Measurements from ENCODE around the gene NTF4. TPM values are rescaled to one million over a fixed set of nuclear protein-coding genes. Genes with fewer than 3 reads are reported as not detected.
"Not testable (repeated sequence)": the region's sequence is repeated elsewhere in the genome, so short reads cannot be mapped to it uniquely, and the experiment has no call there.

Gene NTF4
- total RNA-seq, 1 experiment from 2014 or later: 10.2 TPM

DNA sequence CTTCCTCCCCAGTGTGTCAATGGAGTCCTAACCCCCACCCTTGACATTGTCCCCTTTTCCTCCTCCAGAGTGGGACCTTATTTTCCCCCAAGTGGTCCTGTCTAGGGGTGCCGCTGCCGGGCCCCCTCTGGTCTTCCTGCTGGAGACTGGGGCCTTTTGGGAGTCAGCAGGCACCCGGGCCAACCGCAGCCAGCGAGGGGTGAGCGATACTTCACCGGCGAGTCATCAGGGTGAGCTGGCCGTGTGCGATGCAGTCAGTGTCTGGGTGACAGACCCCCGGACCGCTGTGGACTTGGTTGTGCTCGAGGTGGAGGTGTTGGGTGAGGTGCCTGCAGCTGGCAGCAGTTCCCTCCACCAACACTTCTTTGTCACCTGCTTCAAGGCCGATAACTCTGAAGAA, 34.9 kb downstream of the NTF4 start:
- POLR2A ChIA-PET; H3K9me3 Mint-ChIP-seq (ENCODE audit: unreplicated experiment); H3K4me3 ChIP-seq (ENCODE audit: low read depth, low read length); H3K27ac Mint-ChIP-seq (ENCODE audit: unreplicated experiment); DNase-seq; BruUV-seq (replicated peaks); H3K4me3 Mint-ChIP-seq (ENCODE audit: unreplicated experiment); H3K4me1 Mint-ChIP-seq (ENCODE audit: low read depth, unreplicated experiment); H3K27me3 ChIP-seq (replicated peaks; ENCODE audit: control insufficient read depth, insufficient read depth, low read length); H3K36me3 ChIP-seq (ENCODE audit: control insufficient read depth, insufficient read depth, low read length); H3K9me3 ChIP-seq; intact Hi-C loops (cut with micrococcal nuclease; ENCODE audit: unreplicated experiment); CTCF ChIA-PET; H3K36me3 Mint-ChIP-seq (ENCODE audit: insufficient read depth, unreplicated experiment); H3K4me1 ChIP-seq; H3K27me3 Mint-ChIP-seq (ENCODE audit: insufficient read depth, unreplicated experiment): not testable (repeated sequence)

DNA sequence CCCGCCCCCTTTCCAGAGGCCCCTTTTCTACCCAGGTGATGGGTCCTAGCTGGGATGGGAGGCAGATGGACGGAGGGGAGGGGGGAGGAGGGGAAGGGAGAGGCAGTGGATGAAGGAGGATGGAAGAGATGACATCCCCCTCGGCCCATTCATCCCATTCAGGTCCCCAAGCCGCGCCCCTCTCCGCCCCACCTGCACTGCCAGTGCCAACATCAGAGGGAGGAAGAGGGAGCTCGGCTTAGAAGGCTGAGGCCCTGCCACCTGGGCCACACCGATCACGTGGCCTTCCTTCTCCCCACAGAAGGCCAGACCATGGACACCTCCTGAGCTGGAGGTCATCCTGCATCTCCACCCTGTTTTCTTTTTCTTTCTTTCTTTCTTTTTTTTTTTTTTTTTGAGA, 35.9 kb downstream of the NTF4 start:
- POLR2A ChIA-PET: interaction anchor here (0.6 kb wide), 1 partner anchor 658 kb away, joined by 3 read pairs; no protein-coding TSS in a partner anchor
- CTCF ChIA-PET; H3K27me3 ChIP-seq (replicated peaks; ENCODE audit: control insufficient read depth, insufficient read depth, low read length); H3K9me3 Mint-ChIP-seq (ENCODE audit: unreplicated experiment); H3K27me3 Mint-ChIP-seq (ENCODE audit: insufficient read depth, unreplicated experiment); H3K4me3 ChIP-seq (ENCODE audit: low read depth, low read length); DNase-seq; H3K36me3 Mint-ChIP-seq (ENCODE audit: insufficient read depth, unreplicated experiment); H3K36me3 ChIP-seq (ENCODE audit: control insufficient read depth, insufficient read depth, low read length); H3K4me1 ChIP-seq; H3K9me3 ChIP-seq; H3K27ac Mint-ChIP-seq (ENCODE audit: unreplicated experiment); H3K4me3 Mint-ChIP-seq (ENCODE audit: unreplicated experiment); BruUV-seq (replicated peaks); intact Hi-C loops (cut with micrococcal nuclease; ENCODE audit: unreplicated experiment); H3K4me1 Mint-ChIP-seq (ENCODE audit: low read depth, unreplicated experiment): not testable (repeated sequence)

DNA sequence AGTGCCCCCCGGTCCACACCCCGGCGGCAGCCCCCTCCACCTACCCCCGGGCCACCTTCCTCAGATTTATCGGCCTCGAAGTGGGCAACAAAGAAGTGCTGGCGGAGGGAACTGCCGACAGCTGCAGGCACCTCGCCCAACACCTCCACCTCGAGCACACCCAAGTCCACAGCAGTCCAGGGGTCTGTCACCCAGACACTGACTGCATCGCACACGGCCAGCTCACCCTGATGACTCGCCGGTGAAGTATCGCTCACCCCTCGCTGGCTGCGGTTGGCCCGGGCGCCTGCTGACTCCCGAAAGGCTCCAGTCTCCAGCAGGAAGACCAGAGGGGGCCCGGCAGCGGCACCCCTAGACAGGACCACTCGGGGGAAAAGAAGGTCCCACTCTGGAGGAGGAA, 39.0 kb downstream of the NTF4 start:
- DNase-seq; H3K36me3 ChIP-seq (ENCODE audit: control insufficient read depth, insufficient read depth, low read length); BruUV-seq (replicated peaks); H3K4me3 ChIP-seq (ENCODE audit: low read depth, low read length); H3K4me3 Mint-ChIP-seq (ENCODE audit: unreplicated experiment); H3K36me3 Mint-ChIP-seq (ENCODE audit: insufficient read depth, unreplicated experiment); H3K4me1 ChIP-seq; H3K27me3 ChIP-seq (replicated peaks; ENCODE audit: control insufficient read depth, insufficient read depth, low read length); H3K9me3 ChIP-seq; intact Hi-C loops (cut with micrococcal nuclease; ENCODE audit: unreplicated experiment); POLR2A ChIA-PET; H3K27ac Mint-ChIP-seq (ENCODE audit: unreplicated experiment); H3K27me3 Mint-ChIP-seq (ENCODE audit: insufficient read depth, unreplicated experiment); H3K9me3 Mint-ChIP-seq (ENCODE audit: unreplicated experiment); CTCF ChIA-PET: not testable (repeated sequence)
- H3K4me1 Mint-ChIP-seq (ENCODE audit: low read depth, unreplicated experiment): peaks cover 10% of the 10 kb centered on the region

DNA sequence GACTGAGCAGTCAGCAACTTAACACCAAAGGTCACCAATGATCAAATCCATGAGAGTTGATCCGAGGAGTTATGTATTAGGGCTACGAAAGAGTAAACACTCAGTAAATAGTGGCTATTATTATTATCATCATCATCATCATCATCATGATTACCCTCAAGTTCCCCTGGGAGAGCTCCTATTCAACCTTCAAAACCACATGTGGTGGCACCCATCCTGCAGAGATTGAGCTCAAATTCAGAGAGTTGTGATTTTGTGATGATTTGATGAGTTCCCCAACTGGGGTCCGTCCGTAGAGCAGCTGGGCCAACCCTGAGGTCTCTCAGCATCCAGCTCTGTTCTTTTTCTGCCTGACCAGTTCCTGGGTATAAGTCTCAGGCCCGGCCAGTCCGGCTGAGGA, 39.5 kb downstream of the NTF4 start:
- intact Hi-C loops (cut with micrococcal nuclease; ENCODE audit: unreplicated experiment): not testable (repeated sequence)

DNA sequence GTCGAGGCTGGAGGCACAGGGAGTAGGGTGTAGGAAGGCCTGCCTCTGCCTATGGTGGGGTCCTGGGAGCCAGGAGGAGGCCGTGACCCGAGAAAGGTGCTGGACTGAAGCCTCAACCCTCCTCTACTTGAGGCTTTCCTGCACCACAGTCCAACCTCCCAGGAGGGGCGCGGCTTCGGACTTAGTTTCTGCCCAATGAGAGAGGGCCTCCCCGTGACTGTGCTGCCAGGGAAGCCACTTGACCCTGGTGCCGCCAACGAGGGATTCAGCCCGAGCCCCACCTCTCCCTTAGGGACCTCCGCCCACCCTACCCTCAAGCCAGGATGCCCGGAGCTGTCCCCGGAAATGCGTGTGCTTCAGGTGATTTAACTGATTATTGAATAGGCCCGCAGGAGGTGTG, 40.4 kb downstream of the NTF4 start, which contains the start of gene CGB3:
Gene CGB3, minus strand, starts transcription at position 101 of the 400 bp plus-strand sequence. CDS start 362 bp downstream, outside the sequence.
- H3K27ac Mint-ChIP-seq (ENCODE audit: unreplicated experiment); H3K27me3 Mint-ChIP-seq (ENCODE audit: insufficient read depth, unreplicated experiment); H3K4me3 Mint-ChIP-seq (ENCODE audit: unreplicated experiment); H3K36me3 Mint-ChIP-seq (ENCODE audit: insufficient read depth, unreplicated experiment); H3K36me3 ChIP-seq (ENCODE audit: control insufficient read depth, insufficient read depth, low read length); H3K9me3 ChIP-seq; intact Hi-C loops (cut with micrococcal nuclease; ENCODE audit: unreplicated experiment); H3K4me1 ChIP-seq; H3K27me3 ChIP-seq (replicated peaks; ENCODE audit: control insufficient read depth, insufficient read depth, low read length); H3K9me3 Mint-ChIP-seq (ENCODE audit: unreplicated experiment); BruUV-seq (replicated peaks); POLR2A ChIA-PET; DNase-seq; H3K4me3 ChIP-seq (ENCODE audit: low read depth, low read length): not testable (repeated sequence)
- H3K4me1 Mint-ChIP-seq (ENCODE audit: low read depth, unreplicated experiment): peaks cover 16% of the 10 kb centered on the region
- CTCF ChIA-PET: interaction anchor here (0.6 kb wide), 1 partner anchor 279 kb away, joined by 4 read pairs; no protein-coding TSS in a partner anchor

More for the DNA sequence above, 39.5 kb downstream of the NTF4 start:
- H3K4me1 ChIP-seq; H3K9me3 Mint-ChIP-seq (ENCODE audit: unreplicated experiment); H3K27me3 ChIP-seq (replicated peaks; ENCODE audit: control insufficient read depth, insufficient read depth, low read length); H3K27me3 Mint-ChIP-seq (ENCODE audit: insufficient read depth, unreplicated experiment); POLR2A ChIA-PET; H3K4me3 Mint-ChIP-seq (ENCODE audit: unreplicated experiment); DNase-seq; H3K4me3 ChIP-seq (ENCODE audit: low read depth, low read length); H3K27ac Mint-ChIP-seq (ENCODE audit: unreplicated experiment); H3K9me3 ChIP-seq; BruUV-seq (replicated peaks); H3K36me3 ChIP-seq (ENCODE audit: control insufficient read depth, insufficient read depth, low read length); H3K36me3 Mint-ChIP-seq (ENCODE audit: insufficient read depth, unreplicated experiment); CTCF ChIA-PET: not testable (repeated sequence)
- peaks cover 15% of the 10 kb centered on the region for H3K4me1 Mint-ChIP-seq (ENCODE audit: low read depth, unreplicated experiment)

All from Caco-2 (cell line).